ENCODE data around the gene PLCB4. TPM values are rescaled to one million over a fixed set of nuclear protein-coding genes. Genes with fewer than 3 reads are reported as not detected.

The PLCB4 gene
- polyA plus RNA-seq, 3 donors: not detected

- Histone ChIP-seq H3K27ac (ENCODE audit: low read depth in 1 of 2, low read length in 2 of 2) (no peak overlapping the region), H4K20me1 (ENCODE audit: insufficient read depth, low read length) (no peaks in the 10 kb centered on the region), H3K4me2 (replicated peaks; ENCODE audit: extremely low read depth, low read length, poor library complexity, severe bottlenecking) (no peak overlapping the region), H3K4me1 (ENCODE audit: control insufficient read depth in 1 of 2, insufficient read depth in 2 of 2, low read length in 2 of 2) (no peaks in the 10 kb centered on the region), H3K79me2 (ENCODE audit: insufficient read depth, low read length) (no peaks in the 10 kb centered on the region), H3K9me3 (replicated peaks in 1 of 2; ENCODE audit: control insufficient read depth in 1 of 2, insufficient read depth in 1 of 2, low read length in 2 of 2) (no peaks in the 10 kb centered on the region), H3K27me3 (ENCODE audit: control insufficient read depth in 2 of 2, insufficient read depth in 2 of 2, low read length in 2 of 2) (no peaks in the 10 kb centered on the region), H2AFZ (ENCODE audit: insufficient read depth, low read depth, low read length, poor library complexity, severe bottlenecking) (no peak overlapping the region), H3K9ac (ENCODE audit: insufficient read depth, low read length, poor library complexity, severe bottlenecking) (no peak overlapping the region), H3K4me3 (replicated peaks in 1 of 3; ENCODE audit: low read depth in 2 of 3, low read length in 3 of 3) (no peak overlapping the region), H3K36me3 (replicated peaks in 1 of 2; ENCODE audit: control insufficient read depth in 1 of 2, insufficient read depth in 2 of 2, low read length in 2 of 2) (no peaks in the 10 kb centered on the region)
- intact Hi-C loops (cut with micrococcal nuclease): no loop called here
- no peak overlapping the region for H3K4me3 Mint-ChIP-seq
- DNase-seq: no peak
- H3K27me3 Mint-ChIP-seq (ENCODE audit: low read depth in 3 of 3): peaks cover 0 to 2% (median 0%) of the 10 kb centered on the region in 3 donors
- WGBS (ENCODE audit: insufficient coverage): 100% methylated on average over 4 of the region's 6 CpGs
- no peak overlapping the region for H3K27ac Mint-ChIP-seq
- no peaks in the 10 kb centered on the region for H3K9me3 Mint-ChIP-seq
- no peaks in the 10 kb centered on the region for H3K36me3 Mint-ChIP-seq
- H3K4me1 Mint-ChIP-seq: peaks cover 4% of the 10 kb centered on the region
- TF ChIP-seq CTCF (IDR thresholded peaks at IDR 0.05): no peak
These were observed 52.3 kb downstream of the PLCB4 start for GRCh38 chr20:9121211-9121610.

- Mint-ChIP-seq H3K27me3 (ENCODE audit: low read depth in 3 of 3) (peaks cover 0 to 2% (median 0%) of the 10 kb centered on the region in 3 donors), H3K9me3 (no peaks in the 10 kb centered on the region), H3K4me3 (no peak overlapping the region), H3K36me3 (no peaks in the 10 kb centered on the region), H3K4me1 (peaks cover 4% of the 10 kb centered on the region), H3K27ac (no peak overlapping the region)
- no peak overlapping the region for H3K9ac ChIP-seq (ENCODE audit: insufficient read depth, low read length, poor library complexity, severe bottlenecking)
- no peaks in the 10 kb centered on the region for H3K9me3 ChIP-seq (replicated peaks in 1 of 2; ENCODE audit: control insufficient read depth in 1 of 2, insufficient read depth in 1 of 2, low read length in 2 of 2)
- no peak for DNase-seq
- H3K79me2 ChIP-seq (ENCODE audit: insufficient read depth, low read length): no peaks in the 10 kb centered on the region
- intact Hi-C loops (cut with micrococcal nuclease): no loop called here
- H3K4me2 ChIP-seq (replicated peaks; ENCODE audit: extremely low read depth, low read length, poor library complexity, severe bottlenecking): no peak overlapping the region
- no peak for TF ChIP-seq CTCF (IDR thresholded peaks at IDR 0.05)
- no peaks in the 10 kb centered on the region for H4K20me1 ChIP-seq (ENCODE audit: insufficient read depth, low read length)
- no peaks in the 10 kb centered on the region for H3K27me3 ChIP-seq (ENCODE audit: control insufficient read depth in 2 of 2, insufficient read depth in 2 of 2, low read length in 2 of 2)
- WGBS (ENCODE audit: insufficient coverage): no CpG with 5 or more reads among the region's 2 CpGs
- H2AFZ ChIP-seq (ENCODE audit: insufficient read depth, low read depth, low read length, poor library complexity, severe bottlenecking): no peak overlapping the region
- no peaks in the 10 kb centered on the region for H3K4me1 ChIP-seq (ENCODE audit: control insufficient read depth in 1 of 2, insufficient read depth in 2 of 2, low read length in 2 of 2)
- no peaks in the 10 kb centered on the region for H3K36me3 ChIP-seq (replicated peaks in 1 of 2; ENCODE audit: control insufficient read depth in 1 of 2, insufficient read depth in 2 of 2, low read length in 2 of 2)
- no peak overlapping the region for H3K4me3 ChIP-seq (replicated peaks in 1 of 3; ENCODE audit: low read depth in 2 of 3, low read length in 3 of 3)
- H3K27ac ChIP-seq (ENCODE audit: low read depth in 1 of 2, low read length in 2 of 2): no peak overlapping the region
These were observed 53.7 kb downstream of the PLCB4 start for GRCh38 chr20:9122571-9122970.

Measured in CD14-positive monocyte (primary cell).